ENCODE data around the gene KCNJ6. TPM values are rescaled to one million over a fixed set of nuclear protein-coding genes. Genes with fewer than 3 reads are reported as not detected.

The KCNJ6 gene
- total and polyA plus RNA-seq, 9 of the 15 experiments (the other 6 are each of a cell fraction or from before 2014, with no cell fraction given), result 0.06 to 0.21 (median 0.13) TPM; not detected in 1

DNA sequence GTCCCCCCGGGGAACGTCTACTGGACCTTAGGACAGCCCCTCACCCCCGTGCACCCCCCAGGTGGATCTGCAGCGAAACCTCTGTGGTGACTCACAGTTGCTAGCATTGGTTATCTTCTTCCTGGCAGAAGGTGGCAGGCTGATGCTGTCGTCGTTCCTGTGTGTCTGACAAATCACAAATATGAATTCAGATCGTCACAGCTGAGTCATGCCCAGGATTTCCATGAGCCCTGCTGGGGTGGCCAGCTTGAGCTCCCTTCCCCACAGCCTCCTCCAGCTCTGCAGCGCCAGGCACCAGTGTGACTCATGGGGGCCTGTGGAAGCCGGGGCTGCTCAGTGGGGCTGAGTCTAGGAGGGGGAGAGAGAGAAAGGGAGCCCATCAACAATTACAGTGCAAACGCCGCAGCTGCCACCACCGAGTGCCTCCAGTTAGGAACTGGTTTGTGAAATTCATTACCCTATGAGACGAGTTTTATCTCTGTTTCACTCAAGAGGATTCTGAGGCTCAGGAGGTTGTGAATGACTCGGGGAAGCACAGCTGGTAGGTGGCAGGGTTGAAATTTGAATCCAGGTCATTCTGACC, 351.8 kb downstream of the KCNJ6 start (continued):
- no peak; the same call in none of the 2 replicates for TF ChIP-seq BHLHE40 (IDR thresholded peaks at IDR 0.05; ENCODE audit: low read length)
- TF ChIP-seq EGR1 (conservative IDR thresholded peaks at IDR 0.05), result peak; percentile 27; the same call in 1 of the 2 replicates
- TF ChIP-seq, protein P1, sequence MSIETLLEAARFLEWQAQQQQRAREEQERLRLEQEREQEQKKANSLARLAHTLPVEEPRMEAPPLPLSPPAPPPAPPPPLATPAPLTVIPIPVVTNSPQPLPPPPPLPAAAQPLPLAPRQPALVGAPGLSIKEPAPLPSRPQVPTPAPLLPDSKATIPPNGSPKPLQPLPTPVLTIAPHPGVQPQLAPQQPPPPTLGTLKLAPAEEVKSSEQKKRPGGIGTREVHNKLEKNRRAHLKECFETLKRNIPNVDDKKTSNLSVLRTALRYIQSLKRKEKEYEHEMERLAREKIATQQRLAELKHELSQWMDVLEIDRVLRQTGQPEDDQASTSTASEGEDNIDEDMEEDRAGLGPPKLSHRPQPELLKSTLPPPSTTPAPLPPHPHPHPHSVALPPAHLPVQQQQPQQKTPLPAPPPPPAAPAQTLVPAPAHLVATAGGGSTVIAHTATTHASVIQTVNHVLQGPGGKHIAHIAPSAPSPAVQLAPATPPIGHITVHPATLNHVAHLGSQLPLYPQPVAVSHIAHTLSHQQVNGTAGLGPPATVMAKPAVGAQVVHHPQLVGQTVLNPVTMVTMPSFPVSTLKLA (conservative IDR thresholded peaks at IDR 0.05), result no peak; a peak in 1 of 4 replicates
- TF ChIP-seq SRSF9 (IDR thresholded peaks at IDR 0.05; ENCODE audit: borderline replicate concordance, low read depth, low read length), result no peak
- TF ChIP-seq ZNF140 (CRISPR knock-in tag; IDR thresholded peaks at IDR 0.05), result no peak
- no peak for TF ChIP-seq SRSF7 (optimal IDR thresholded peaks at IDR 0.05; ENCODE audit: low read depth, low read length)
- TF ChIP-seq, protein P2, sequence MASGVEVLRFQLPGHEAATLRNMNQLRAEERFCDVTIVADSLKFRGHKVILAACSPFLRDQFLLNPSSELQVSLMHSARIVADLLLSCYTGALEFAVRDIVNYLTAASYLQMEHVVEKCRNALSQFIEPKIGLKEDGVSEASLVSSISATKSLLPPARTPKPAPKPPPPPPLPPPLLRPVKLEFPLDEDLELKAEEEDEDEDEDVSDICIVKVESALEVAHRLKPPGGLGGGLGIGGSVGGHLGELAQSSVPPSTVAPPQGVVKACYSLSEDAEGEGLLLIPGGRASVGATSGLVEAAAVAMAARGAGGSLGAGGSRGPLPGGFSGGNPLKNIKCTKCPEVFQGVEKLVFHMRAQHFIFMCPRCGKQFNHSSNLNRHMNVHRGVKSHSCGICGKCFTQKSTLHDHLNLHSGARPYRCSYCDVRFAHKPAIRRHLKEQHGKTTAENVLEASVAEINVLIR (CRISPR knock-in tag; IDR thresholded peaks at IDR 0.05), result no peak
- TF ChIP-seq ZKSCAN1 (IDR thresholded peaks at IDR 0.05; ENCODE audit: low read depth, low read length), result no peak
- TF ChIP-seq, protein P3, sequence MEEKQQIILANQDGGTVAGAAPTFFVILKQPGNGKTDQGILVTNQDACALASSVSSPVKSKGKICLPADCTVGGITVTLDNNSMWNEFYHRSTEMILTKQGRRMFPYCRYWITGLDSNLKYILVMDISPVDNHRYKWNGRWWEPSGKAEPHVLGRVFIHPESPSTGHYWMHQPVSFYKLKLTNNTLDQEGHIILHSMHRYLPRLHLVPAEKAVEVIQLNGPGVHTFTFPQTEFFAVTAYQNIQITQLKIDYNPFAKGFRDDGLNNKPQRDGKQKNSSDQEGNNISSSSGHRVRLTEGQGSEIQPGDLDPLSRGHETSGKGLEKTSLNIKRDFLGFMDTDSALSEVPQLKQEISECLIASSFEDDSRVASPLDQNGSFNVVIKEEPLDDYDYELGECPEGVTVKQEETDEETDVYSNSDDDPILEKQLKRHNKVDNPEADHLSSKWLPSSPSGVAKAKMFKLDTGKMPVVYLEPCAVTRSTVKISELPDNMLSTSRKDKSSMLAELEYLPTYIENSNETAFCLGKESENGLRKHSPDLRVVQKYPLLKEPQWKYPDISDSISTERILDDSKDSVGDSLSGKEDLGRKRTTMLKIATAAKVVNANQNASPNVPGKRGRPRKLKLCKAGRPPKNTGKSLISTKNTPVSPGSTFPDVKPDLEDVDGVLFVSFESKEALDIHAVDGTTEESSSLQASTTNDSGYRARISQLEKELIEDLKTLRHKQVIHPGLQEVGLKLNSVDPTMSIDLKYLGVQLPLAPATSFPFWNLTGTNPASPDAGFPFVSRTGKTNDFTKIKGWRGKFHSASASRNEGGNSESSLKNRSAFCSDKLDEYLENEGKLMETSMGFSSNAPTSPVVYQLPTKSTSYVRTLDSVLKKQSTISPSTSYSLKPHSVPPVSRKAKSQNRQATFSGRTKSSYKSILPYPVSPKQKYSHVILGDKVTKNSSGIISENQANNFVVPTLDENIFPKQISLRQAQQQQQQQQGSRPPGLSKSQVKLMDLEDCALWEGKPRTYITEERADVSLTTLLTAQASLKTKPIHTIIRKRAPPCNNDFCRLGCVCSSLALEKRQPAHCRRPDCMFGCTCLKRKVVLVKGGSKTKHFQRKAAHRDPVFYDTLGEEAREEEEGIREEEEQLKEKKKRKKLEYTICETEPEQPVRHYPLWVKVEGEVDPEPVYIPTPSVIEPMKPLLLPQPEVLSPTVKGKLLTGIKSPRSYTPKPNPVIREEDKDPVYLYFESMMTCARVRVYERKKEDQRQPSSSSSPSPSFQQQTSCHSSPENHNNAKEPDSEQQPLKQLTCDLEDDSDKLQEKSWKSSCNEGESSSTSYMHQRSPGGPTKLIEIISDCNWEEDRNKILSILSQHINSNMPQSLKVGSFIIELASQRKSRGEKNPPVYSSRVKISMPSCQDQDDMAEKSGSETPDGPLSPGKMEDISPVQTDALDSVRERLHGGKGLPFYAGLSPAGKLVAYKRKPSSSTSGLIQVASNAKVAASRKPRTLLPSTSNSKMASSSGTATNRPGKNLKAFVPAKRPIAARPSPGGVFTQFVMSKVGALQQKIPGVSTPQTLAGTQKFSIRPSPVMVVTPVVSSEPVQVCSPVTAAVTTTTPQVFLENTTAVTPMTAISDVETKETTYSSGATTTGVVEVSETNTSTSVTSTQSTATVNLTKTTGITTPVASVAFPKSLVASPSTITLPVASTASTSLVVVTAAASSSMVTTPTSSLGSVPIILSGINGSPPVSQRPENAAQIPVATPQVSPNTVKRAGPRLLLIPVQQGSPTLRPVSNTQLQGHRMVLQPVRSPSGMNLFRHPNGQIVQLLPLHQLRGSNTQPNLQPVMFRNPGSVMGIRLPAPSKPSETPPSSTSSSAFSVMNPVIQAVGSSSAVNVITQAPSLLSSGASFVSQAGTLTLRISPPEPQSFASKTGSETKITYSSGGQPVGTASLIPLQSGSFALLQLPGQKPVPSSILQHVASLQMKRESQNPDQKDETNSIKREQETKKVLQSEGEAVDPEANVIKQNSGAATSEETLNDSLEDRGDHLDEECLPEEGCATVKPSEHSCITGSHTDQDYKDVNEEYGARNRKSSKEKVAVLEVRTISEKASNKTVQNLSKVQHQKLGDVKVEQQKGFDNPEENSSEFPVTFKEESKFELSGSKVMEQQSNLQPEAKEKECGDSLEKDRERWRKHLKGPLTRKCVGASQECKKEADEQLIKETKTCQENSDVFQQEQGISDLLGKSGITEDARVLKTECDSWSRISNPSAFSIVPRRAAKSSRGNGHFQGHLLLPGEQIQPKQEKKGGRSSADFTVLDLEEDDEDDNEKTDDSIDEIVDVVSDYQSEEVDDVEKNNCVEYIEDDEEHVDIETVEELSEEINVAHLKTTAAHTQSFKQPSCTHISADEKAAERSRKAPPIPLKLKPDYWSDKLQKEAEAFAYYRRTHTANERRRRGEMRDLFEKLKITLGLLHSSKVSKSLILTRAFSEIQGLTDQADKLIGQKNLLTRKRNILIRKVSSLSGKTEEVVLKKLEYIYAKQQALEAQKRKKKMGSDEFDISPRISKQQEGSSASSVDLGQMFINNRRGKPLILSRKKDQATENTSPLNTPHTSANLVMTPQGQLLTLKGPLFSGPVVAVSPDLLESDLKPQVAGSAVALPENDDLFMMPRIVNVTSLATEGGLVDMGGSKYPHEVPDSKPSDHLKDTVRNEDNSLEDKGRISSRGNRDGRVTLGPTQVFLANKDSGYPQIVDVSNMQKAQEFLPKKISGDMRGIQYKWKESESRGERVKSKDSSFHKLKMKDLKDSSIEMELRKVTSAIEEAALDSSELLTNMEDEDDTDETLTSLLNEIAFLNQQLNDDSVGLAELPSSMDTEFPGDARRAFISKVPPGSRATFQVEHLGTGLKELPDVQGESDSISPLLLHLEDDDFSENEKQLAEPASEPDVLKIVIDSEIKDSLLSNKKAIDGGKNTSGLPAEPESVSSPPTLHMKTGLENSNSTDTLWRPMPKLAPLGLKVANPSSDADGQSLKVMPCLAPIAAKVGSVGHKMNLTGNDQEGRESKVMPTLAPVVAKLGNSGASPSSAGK (IDR thresholded peaks at IDR 0.05), result no peak
- no peak; the same call in 1 of the 2 replicates for TF ChIP-seq MYC (IDR thresholded peaks at IDR 0.05; ENCODE audit: low read depth, low read length)
- no peak for TF ChIP-seq MYC (CRISPR knock-in tag; IDR thresholded peaks at IDR 0.05; ENCODE audit: borderline replicate concordance, low read depth)
- peak; percentile 53; the same call in 1 of the 2 replicates for TF ChIP-seq MTA1 (IDR thresholded peaks at IDR 0.05; ENCODE audit: borderline replicate concordance)

All from K562 (cell line).